ENCODE results near the gene BRMS1. TPM values are rescaled to one million over a fixed set of nuclear protein-coding genes. Genes with fewer than 3 reads are reported as not detected.
A peak's percentile ranks its signal among the peaks of the same experiment; 100 is the strongest.

BRMS1 gene
- total and polyA plus RNA-seq, 2 experiments from 2014 or later, result 59.1 to 61.7 TPM

DNA sequence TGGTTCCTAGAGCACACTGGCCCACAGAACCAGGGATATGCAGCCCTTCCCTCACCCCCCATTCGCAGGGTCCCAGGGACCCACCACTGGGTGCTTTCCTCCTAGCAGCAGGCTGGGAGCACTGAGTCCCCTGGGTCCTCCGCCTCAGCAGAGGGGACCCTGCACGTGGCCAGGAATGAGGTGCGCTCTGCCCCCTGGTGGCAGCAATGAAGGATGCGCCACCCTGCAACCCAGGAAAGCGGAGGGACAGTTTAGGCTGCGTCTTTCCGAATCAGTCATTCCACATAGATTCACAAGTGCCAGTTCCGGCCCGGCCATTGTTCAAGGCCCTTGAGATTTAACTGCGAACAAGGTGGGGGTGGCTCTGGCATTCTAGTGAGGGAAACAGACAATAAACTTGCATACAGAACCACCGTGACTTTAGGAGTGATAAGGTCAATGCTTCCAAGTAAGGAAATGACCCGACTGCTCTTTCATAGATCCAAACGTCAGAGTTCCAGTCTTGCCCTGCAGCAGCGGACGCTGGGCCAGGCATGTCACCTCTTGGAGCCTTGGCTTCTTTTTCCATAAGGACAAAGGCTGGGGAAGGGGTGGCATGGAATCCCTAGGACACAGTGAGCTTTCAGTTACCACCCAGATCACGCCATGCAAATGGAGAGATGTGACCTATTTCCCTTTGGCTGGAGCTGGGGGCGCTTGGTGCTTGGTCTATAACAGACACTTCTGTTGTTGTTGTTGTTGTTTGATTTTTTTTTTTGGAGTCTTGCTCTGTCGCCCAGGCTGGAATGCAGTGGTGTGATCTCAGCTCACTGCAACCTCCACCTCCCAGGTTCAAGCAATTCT, 16.4 kb downstream of the BRMS1 start:
- Histone ChIP-seq H3K36me3 (ENCODE audit: insufficient read depth) (no peaks in the 10 kb centered on the region), H3K4me3 (peak overlapping the region; percentile 26; the same call in 1 of the 2 replicates), H2AFZ (peak overlapping the region; percentile 52), H3K79me2 (replicated peaks; ENCODE audit: insufficient read depth) (no peaks in the 10 kb centered on the region), H3K9me2 (ENCODE audit: insufficient read depth) (no peaks in the 10 kb centered on the region), H3K27ac (ENCODE audit: low read depth) (peak overlapping the region; percentile 46; the same call in 1 of the 2 replicates), H3K4me1 (ENCODE audit: insufficient read depth) (peaks cover 5% of the 10 kb centered on the region; the same call in 1 of the 2 replicates), H3F3A (replicated peaks; ENCODE audit: low read depth) (no peaks in the 10 kb centered on the region), H4K20me1 (replicated peaks; ENCODE audit: insufficient read depth) (no peaks in the 10 kb centered on the region), H3K4me2 (peak overlapping the region; percentile 68), H3K27me3 (ENCODE audit: insufficient read depth) (no peaks in the 10 kb centered on the region)
- ATAC-seq, result peak; percentile 93
- Mint-ChIP-seq H3K9me3 (no peaks in the 10 kb centered on the region), H3K27me3 (ENCODE audit: insufficient read depth, low read depth, poor library complexity) (peaks cover 21% of the 10 kb centered on the region), H3K4me3 (peak overlapping the region; percentile 59; the same call in 2 of the 3 replicates), H3K27ac (peak overlapping the region; percentile 88), H3K4me1 (peaks cover 21% of the 10 kb centered on the region), H3K36me3 (ENCODE audit: low read depth) (no peaks in the 10 kb centered on the region)
- DNase-seq (ENCODE audit: low spot score), result peak; percentile 91
- TF ChIP-seq, protein P1, sequence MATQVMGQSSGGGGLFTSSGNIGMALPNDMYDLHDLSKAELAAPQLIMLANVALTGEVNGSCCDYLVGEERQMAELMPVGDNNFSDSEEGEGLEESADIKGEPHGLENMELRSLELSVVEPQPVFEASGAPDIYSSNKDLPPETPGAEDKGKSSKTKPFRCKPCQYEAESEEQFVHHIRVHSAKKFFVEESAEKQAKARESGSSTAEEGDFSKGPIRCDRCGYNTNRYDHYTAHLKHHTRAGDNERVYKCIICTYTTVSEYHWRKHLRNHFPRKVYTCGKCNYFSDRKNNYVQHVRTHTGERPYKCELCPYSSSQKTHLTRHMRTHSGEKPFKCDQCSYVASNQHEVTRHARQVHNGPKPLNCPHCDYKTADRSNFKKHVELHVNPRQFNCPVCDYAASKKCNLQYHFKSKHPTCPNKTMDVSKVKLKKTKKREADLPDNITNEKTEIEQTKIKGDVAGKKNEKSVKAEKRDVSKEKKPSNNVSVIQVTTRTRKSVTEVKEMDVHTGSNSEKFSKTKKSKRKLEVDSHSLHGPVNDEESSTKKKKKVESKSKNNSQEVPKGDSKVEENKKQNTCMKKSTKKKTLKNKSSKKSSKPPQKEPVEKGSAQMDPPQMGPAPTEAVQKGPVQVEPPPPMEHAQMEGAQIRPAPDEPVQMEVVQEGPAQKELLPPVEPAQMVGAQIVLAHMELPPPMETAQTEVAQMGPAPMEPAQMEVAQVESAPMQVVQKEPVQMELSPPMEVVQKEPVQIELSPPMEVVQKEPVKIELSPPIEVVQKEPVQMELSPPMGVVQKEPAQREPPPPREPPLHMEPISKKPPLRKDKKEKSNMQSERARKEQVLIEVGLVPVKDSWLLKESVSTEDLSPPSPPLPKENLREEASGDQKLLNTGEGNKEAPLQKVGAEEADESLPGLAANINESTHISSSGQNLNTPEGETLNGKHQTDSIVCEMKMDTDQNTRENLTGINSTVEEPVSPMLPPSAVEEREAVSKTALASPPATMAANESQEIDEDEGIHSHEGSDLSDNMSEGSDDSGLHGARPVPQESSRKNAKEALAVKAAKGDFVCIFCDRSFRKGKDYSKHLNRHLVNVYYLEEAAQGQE (IDR thresholded peaks at IDR 0.05; ENCODE audit: unreplicated experiment), result no peak
- no peak for TF ChIP-seq JUNB (IDR thresholded peaks at IDR 0.05; ENCODE audit: unreplicated experiment)
- peak; percentile 14; the same call in 1 of the 2 replicates for TF ChIP-seq NANOG (IDR thresholded peaks at IDR 0.05; ENCODE audit: borderline replicate concordance)
- TF ChIP-seq, protein P2, sequence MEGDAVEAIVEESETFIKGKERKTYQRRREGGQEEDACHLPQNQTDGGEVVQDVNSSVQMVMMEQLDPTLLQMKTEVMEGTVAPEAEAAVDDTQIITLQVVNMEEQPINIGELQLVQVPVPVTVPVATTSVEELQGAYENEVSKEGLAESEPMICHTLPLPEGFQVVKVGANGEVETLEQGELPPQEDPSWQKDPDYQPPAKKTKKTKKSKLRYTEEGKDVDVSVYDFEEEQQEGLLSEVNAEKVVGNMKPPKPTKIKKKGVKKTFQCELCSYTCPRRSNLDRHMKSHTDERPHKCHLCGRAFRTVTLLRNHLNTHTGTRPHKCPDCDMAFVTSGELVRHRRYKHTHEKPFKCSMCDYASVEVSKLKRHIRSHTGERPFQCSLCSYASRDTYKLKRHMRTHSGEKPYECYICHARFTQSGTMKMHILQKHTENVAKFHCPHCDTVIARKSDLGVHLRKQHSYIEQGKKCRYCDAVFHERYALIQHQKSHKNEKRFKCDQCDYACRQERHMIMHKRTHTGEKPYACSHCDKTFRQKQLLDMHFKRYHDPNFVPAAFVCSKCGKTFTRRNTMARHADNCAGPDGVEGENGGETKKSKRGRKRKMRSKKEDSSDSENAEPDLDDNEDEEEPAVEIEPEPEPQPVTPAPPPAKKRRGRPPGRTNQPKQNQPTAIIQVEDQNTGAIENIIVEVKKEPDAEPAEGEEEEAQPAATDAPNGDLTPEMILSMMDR (conservative IDR thresholded peaks at IDR 0.05; ENCODE audit: low read depth in 2 of 2), result peak; percentile 90 to 98

DNA sequence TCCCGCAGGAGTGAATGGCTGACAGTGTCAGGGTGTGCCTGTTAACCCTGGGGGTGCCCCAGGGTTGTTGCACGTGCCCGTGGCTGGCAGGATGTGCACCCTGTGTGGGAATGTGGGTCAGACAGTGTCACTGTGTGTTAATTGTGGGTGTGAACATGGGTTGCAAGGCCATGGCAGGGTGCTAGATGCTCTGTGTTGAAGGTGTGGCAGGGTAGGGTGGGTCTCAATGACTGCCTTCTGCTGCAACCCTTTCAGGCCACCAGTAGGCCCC, 16.9 kb downstream of the BRMS1 start:
- H3K4me2 ChIP-seq, result no peak overlapping the region
- no peaks in the 10 kb centered on the region for H3K27me3 ChIP-seq (ENCODE audit: insufficient read depth)
- H3F3A ChIP-seq (replicated peaks; ENCODE audit: low read depth), result no peaks in the 10 kb centered on the region
- no peaks in the 10 kb centered on the region for H3K79me2 ChIP-seq (replicated peaks; ENCODE audit: insufficient read depth)
- Mint-ChIP-seq H3K9me3 (no peaks in the 10 kb centered on the region), H3K27me3 (ENCODE audit: insufficient read depth, low read depth, poor library complexity) (peaks cover 21% of the 10 kb centered on the region), H3K27ac (no peak overlapping the region), H3K4me3 (no peak overlapping the region), H3K4me1 (peaks cover 21% of the 10 kb centered on the region), H3K36me3 (ENCODE audit: low read depth) (no peaks in the 10 kb centered on the region)
- ATAC-seq, result peak; percentile 10
- TF ChIP-seq NANOG (IDR thresholded peaks at IDR 0.05; ENCODE audit: borderline replicate concordance) (no peak), EZH2 (IDR thresholded peaks at IDR 0.05; ENCODE audit: low read depth, unreplicated experiment) (no peak)
- TF ChIP-seq, protein P1 (IDR thresholded peaks at IDR 0.05; ENCODE audit: unreplicated experiment), result no peak
- H3K4me3 ChIP-seq, result no peak overlapping the region
- H3K27ac ChIP-seq (ENCODE audit: low read depth), result no peak overlapping the region
- H3K4me1 ChIP-seq (ENCODE audit: insufficient read depth), result peaks cover 5% of the 10 kb centered on the region; the same call in 1 of the 2 replicates
- no peaks in the 10 kb centered on the region for H3K36me3 ChIP-seq (ENCODE audit: insufficient read depth)
- no peaks in the 10 kb centered on the region for H4K20me1 ChIP-seq (replicated peaks; ENCODE audit: insufficient read depth)
- DNase-seq (ENCODE audit: low spot score), result no peak
- H3K9me2 ChIP-seq (ENCODE audit: insufficient read depth), result no peaks in the 10 kb centered on the region
- no peak overlapping the region for H2AFZ ChIP-seq

Measured in GM23338 (cell line).